HEK293 (cell line): ENCODE results near the gene GNG4.

ENCODE experiments used
- HOXA7 ChIP-seq: sonication (generic); formaldehyde crosslinking; IDR thresholded peaks from 2 replicates; pipeline ENCODE4 v1.8.1; 2022; ENCODE audit warnings: missing genetic modification reagents, borderline replicate concordance
- IKZF3 ChIP-seq: fragments of 450-650 bp; IDR thresholded peaks from 2 replicates; pipeline ENCODE4 v1.5.0; 2018; ENCODE audit warnings: missing biosample characterization, mild to moderate bottlenecking, missing genetic modification characterization, moderate library complexity
- KLF9 ChIP-seq: fragments of 450-650 bp; formaldehyde crosslinking; IDR thresholded peaks from 2 replicates; pipeline ENCODE4 v1.5.1; 2016; ENCODE audit warnings: missing biosample characterization, missing genetic modification characterization, low read depth
- OVOL3 ChIP-seq: fragments of 450-650 bp; formaldehyde crosslinking; IDR thresholded peaks from 2 replicates; pipeline ENCODE4 v1.5.1; 2016; ENCODE audit warnings: missing biosample characterization, missing genetic modification characterization
- REPIN1 ChIP-seq: fragments of 450-650 bp; formaldehyde crosslinking; IDR thresholded peaks from 2 replicates; pipeline ENCODE4 v1.5.1; 2017; ENCODE audit warnings: missing biosample characterization, missing genetic modification characterization, low read depth
- SALL2 ChIP-seq: fragments of 450-650 bp; formaldehyde crosslinking; IDR thresholded peaks from 2 replicates; pipeline ENCODE4 v1.5.0; 2017; ENCODE audit warnings: missing biosample characterization, mild to moderate bottlenecking, missing genetic modification characterization, borderline replicate concordance
- SP7 ChIP-seq: fragments of 450-650 bp; formaldehyde crosslinking; IDR thresholded peaks from 2 replicates; pipeline ENCODE4 v1.5.1; 2016; ENCODE audit warnings: missing biosample characterization, missing genetic modification characterization
- WT1 ChIP-seq: fragments of 450-650 bp; formaldehyde crosslinking; IDR thresholded peaks from 2 replicates; pipeline ENCODE4 v1.5.1; 2016; ENCODE audit warnings: missing biosample characterization, missing genetic modification characterization
- ZFP69B ChIP-seq: fragments of 450-650 bp; formaldehyde crosslinking; IDR thresholded peaks from 2 replicates; pipeline ENCODE4 v1.5.1; 2016; ENCODE audit warnings: missing biosample characterization, missing genetic modification characterization
- ZNF114 ChIP-seq: fragments of 450-650 bp; formaldehyde crosslinking; IDR thresholded peaks from 2 replicates; pipeline ENCODE4 v1.5.0; 2017; ENCODE audit warnings: missing biosample characterization, missing genetic modification characterization
- ZNF121 ChIP-seq: fragments of 450-650 bp; formaldehyde crosslinking; IDR thresholded peaks from 2 replicates; pipeline ENCODE4 v1.5.1; 2016; ENCODE audit warnings: missing biosample characterization, missing genetic modification characterization
- ZNF132 ChIP-seq: fragments of 450-650 bp; formaldehyde crosslinking; IDR thresholded peaks from 2 replicates; pipeline ENCODE4 v1.5.1; 2017; ENCODE audit warnings: missing biosample characterization, missing genetic modification characterization, borderline replicate concordance
- ZNF175 ChIP-seq: fragments of 450-650 bp; formaldehyde crosslinking; IDR thresholded peaks from 2 replicates; pipeline ENCODE4 v1.5.1; 2016; ENCODE audit warnings: missing biosample characterization, missing genetic modification characterization
- ZNF19 ChIP-seq: fragments of 450-650 bp; formaldehyde crosslinking; IDR thresholded peaks from 2 replicates; pipeline ENCODE4; 2016; ENCODE audit warnings: missing biosample characterization, missing genetic modification characterization, low read depth
- ZNF23 ChIP-seq: fragments of 450-650 bp; formaldehyde crosslinking; IDR thresholded peaks from 2 replicates; pipeline ENCODE4 v1.5.1; 2016; ENCODE audit warnings: missing biosample characterization, missing genetic modification characterization, borderline replicate concordance
- ZNF341 ChIP-seq: fragments of 450-650 bp; formaldehyde crosslinking; IDR thresholded peaks from 2 replicates; pipeline ENCODE4; 2016; ENCODE audit warnings: low read depth, missing biosample characterization, missing genetic modification characterization
- ZNF350 ChIP-seq: fragments of 450-650 bp; formaldehyde crosslinking; IDR thresholded peaks from 2 replicates; pipeline ENCODE4 v1.5.0; 2017; ENCODE audit warnings: missing biosample characterization, mild to moderate bottlenecking, missing genetic modification characterization
- ZNF548 ChIP-seq: fragments of 450-650 bp; formaldehyde crosslinking; IDR thresholded peaks from 2 replicates; pipeline ENCODE4 v1.5.1; 2016; ENCODE audit warnings: missing biosample characterization, missing genetic modification characterization
- ZNF561 ChIP-seq: fragments of 450-650 bp; IDR thresholded peaks from 2 replicates; pipeline ENCODE4 v1.5.1; 2018; ENCODE audit warnings: missing biosample characterization, missing genetic modification characterization, borderline replicate concordance
- ZNF610 ChIP-seq: fragments of 450-650 bp; formaldehyde crosslinking; IDR thresholded peaks from 2 replicates; pipeline ENCODE4 v1.5.1; 2016; ENCODE audit warnings: missing biosample characterization, missing genetic modification characterization, borderline replicate concordance
- ZNF664 ChIP-seq: fragments of 450-650 bp; formaldehyde crosslinking; IDR thresholded peaks from 2 replicates; pipeline ENCODE4 v1.5.1; 2016; ENCODE audit warnings: missing biosample characterization, missing genetic modification characterization
- ZNF670 ChIP-seq: fragments of 450-650 bp; formaldehyde crosslinking; IDR thresholded peaks from 2 replicates; pipeline ENCODE4 v1.5.1; 2016; ENCODE audit warnings: missing biosample characterization, missing genetic modification characterization, low read depth
- ZNF707 ChIP-seq: fragments of 450-650 bp; formaldehyde crosslinking; IDR thresholded peaks from 2 replicates; pipeline ENCODE4 v1.5.1; 2016; ENCODE audit warnings: missing biosample characterization, missing genetic modification characterization
- ZNF768 ChIP-seq: fragments of 450-650 bp; formaldehyde crosslinking; IDR thresholded peaks from 2 replicates; pipeline ENCODE4 v1.5.1; 2018; ENCODE audit warnings: missing biosample characterization, mild to moderate bottlenecking, missing genetic modification characterization
- ZNF843 ChIP-seq: fragments of 450-650 bp; formaldehyde crosslinking; IDR thresholded peaks from 2 replicates; pipeline ENCODE4 v1.5.1; 2016; ENCODE audit warnings: missing biosample characterization, missing genetic modification characterization
- TF ChIP-seq, protein P1 (sequence below): fragments of 450-650 bp; formaldehyde crosslinking; IDR thresholded peaks from 2 replicates; pipeline ENCODE4 v1.5.1; 2016; ENCODE audit warnings: missing biosample characterization, missing genetic modification characterization
- TF ChIP-seq, protein P2 (sequence below): fragments of 450-650 bp; formaldehyde crosslinking; IDR thresholded peaks from 2 replicates; pipeline ENCODE4 v1.5.1; 2016; ENCODE audit warnings: missing biosample characterization, missing genetic modification characterization
- TF ChIP-seq, protein P3 (sequence below): fragments of 450-650 bp; formaldehyde crosslinking; IDR thresholded peaks from 2 replicates; pipeline ENCODE4 v1.5.0; 2017; ENCODE audit warnings: missing biosample characterization, missing genetic modification characterization, borderline replicate concordance
- TF ChIP-seq, protein P4 (sequence below): fragments of 450-650 bp; formaldehyde crosslinking; optimal IDR thresholded peaks from 2 replicates; pipeline ENCODE3; 2016; ENCODE audit warnings: missing biosample characterization, mild to moderate bottlenecking, missing genetic modification characterization
- TF ChIP-seq, protein P5 (sequence below): sonication (generic); formaldehyde crosslinking; IDR thresholded peaks from 2 replicates; pipeline ENCODE4 v1.8.1; 2022; ENCODE audit warnings: mild to moderate bottlenecking, moderate library complexity, missing genetic modification reagents

The GNG4 gene

DNA sequence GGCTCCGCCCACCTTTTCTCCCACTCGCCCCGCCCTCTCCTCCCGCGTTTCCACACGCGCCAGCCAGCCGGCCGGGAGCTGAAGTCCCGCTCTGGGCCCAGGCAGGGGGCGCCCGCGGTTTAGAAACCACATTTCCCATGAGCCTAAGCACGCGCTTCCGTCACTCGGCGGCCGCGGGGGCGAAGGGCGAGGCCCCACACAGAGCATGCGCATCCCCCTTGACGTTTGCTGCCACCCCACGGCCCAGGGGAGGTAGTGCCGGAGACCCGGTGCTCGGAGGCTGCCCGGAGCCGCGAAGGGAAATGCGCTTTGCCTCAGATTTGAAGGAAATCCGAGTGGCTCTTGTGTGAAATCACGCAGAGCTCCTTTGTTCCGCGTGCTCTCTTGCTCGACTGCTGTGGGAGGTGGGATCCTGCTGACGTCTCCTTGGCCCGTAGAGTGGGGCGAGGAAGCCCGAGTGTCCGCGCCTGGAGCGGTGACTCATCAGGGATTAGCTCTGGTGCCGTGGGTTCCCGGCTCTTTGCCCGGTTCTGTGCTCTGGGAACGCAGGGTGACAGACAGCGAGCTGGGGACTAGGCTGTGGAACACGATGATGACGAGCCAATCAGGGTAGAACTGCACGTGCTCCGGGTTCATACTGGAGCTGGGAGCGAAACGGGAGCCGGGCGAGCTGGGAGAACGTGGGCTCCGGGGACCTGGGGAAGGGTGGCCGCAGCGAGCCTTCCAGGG is 144.9 kb downstream of the GNG4 start (continued):
- TF ChIP-seq, protein P1, sequence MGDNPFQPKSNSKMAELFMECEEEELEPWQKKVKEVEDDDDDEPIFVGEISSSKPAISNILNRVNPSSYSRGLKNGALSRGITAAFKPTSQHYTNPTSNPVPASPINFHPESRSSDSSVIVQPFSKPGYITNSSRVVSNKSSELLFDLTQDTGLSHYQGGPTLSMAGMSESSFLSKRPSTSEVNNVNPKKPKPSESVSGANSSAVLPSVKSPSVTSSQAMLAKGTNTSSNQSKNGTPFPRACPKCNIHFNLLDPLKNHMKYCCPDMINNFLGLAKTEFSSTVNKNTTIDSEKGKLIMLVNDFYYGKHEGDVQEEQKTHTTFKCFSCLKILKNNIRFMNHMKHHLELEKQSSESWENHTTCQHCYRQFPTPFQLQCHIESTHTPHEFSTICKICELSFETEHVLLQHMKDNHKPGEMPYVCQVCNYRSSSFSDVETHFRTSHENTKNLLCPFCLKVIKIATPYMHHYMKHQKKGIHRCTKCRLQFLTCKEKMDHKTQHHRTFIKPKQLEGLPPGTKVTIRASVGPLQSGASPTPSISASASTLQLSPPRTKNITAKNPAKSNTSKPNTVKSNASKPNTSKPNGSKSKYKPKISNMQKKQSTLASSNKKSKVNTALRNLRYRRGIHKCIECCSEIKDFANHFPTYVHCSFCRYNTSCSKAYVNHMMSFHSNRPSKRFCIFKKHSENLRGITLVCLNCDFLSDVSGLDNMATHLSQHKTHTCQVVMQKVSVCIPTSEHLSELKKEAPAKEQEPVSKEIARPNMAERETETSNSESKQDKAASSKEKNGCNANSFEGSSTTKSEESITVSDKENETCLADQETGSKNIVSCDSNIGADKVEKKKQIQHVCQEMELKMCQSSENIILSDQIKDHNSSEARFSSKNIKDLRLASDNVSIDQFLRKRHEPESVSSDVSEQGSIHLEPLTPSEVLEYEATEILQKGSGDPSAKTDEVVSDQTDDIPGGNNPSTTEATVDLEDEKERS (tag by site-specific recombination), result peak; percentile 91; the same call in 1 of the 2 replicates
- TF ChIP-seq, protein P2, sequence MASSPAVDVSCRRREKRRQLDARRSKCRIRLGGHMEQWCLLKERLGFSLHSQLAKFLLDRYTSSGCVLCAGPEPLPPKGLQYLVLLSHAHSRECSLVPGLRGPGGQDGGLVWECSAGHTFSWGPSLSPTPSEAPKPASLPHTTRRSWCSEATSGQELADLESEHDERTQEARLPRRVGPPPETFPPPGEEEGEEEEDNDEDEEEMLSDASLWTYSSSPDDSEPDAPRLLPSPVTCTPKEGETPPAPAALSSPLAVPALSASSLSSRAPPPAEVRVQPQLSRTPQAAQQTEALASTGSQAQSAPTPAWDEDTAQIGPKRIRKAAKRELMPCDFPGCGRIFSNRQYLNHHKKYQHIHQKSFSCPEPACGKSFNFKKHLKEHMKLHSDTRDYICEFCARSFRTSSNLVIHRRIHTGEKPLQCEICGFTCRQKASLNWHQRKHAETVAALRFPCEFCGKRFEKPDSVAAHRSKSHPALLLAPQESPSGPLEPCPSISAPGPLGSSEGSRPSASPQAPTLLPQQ (tag by site-specific recombination), result peak; percentile 87
- TF ChIP-seq ZNF768 (tag by site-specific recombination), result no peak
- TF ChIP-seq, protein P3, sequence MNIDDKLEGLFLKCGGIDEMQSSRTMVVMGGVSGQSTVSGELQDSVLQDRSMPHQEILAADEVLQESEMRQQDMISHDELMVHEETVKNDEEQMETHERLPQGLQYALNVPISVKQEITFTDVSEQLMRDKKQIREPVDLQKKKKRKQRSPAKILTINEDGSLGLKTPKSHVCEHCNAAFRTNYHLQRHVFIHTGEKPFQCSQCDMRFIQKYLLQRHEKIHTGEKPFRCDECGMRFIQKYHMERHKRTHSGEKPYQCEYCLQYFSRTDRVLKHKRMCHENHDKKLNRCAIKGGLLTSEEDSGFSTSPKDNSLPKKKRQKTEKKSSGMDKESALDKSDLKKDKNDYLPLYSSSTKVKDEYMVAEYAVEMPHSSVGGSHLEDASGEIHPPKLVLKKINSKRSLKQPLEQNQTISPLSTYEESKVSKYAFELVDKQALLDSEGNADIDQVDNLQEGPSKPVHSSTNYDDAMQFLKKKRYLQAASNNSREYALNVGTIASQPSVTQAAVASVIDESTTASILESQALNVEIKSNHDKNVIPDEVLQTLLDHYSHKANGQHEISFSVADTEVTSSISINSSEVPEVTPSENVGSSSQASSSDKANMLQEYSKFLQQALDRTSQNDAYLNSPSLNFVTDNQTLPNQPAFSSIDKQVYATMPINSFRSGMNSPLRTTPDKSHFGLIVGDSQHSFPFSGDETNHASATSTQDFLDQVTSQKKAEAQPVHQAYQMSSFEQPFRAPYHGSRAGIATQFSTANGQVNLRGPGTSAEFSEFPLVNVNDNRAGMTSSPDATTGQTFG (tag by site-specific recombination), result peak; percentile 39; the same call in 1 of the 2 replicates
- peak; percentile 94; the same call in 1 of the 2 replicates for TF ChIP-seq KLF9
- no peak for TF ChIP-seq ZNF23 (tag by site-specific recombination)
- no peak; the same call in 1 of the 2 replicates for TF ChIP-seq REPIN1 (tag by site-specific recombination)
- TF ChIP-seq OVOL3, result peak; percentile 67; the same call in 1 of the 2 replicates
- TF ChIP-seq ZNF610 (tag by site-specific recombination), result peak; percentile 7; the same call in 1 of the 2 replicates
- no peak for TF ChIP-seq HOXA7
- no peak for TF ChIP-seq ZNF548 (tag by site-specific recombination)
- peak; percentile 47 for TF ChIP-seq ZNF341 (tag by site-specific recombination)
- no peak for TF ChIP-seq ZNF350 (tag by site-specific recombination)
- TF ChIP-seq, protein P4, sequence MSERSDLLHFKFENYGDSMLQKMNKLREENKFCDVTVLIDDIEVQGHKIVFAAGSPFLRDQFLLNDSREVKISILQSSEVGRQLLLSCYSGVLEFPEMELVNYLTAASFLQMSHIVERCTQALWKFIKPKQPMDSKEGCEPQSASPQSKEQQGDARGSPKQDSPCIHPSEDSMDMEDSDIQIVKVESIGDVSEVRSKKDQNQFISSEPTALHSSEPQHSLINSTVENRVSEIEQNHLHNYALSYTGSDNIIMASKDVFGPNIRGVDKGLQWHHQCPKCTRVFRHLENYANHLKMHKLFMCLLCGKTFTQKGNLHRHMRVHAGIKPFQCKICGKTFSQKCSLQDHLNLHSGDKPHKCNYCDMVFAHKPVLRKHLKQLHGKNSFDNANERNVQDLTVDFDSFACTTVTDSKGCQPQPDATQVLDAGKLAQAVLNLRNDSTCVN (tag by site-specific recombination), result peak; percentile 100
- TF ChIP-seq SP7 (tag by site-specific recombination), result peak; percentile 95
- TF ChIP-seq ZFP69B (tag by site-specific recombination), result peak; percentile 78
- no peak for TF ChIP-seq ZNF19 (tag by site-specific recombination)
- peak; percentile 81; the same call in 1 of the 2 replicates for TF ChIP-seq ZNF561 (tag by site-specific recombination)
- TF ChIP-seq, protein P5, sequence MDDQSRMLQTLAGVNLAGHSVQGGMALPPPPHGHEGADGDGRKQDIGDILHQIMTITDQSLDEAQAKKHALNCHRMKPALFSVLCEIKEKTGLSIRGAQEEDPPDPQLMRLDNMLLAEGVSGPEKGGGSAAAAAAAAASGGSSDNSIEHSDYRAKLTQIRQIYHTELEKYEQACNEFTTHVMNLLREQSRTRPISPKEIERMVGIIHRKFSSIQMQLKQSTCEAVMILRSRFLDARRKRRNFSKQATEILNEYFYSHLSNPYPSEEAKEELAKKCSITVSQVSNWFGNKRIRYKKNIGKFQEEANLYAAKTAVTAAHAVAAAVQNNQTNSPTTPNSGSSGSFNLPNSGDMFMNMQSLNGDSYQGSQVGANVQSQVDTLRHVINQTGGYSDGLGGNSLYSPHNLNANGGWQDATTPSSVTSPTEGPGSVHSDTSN (CRISPR knock-in tag), result no peak; the same call in none of the 2 replicates
- no peak; the same call in 1 of the 2 replicates for TF ChIP-seq ZNF121 (tag by site-specific recombination)
- no peak; the same call in 1 of the 2 replicates for TF ChIP-seq ZNF707 (tag by site-specific recombination)
- TF ChIP-seq ZNF843 (tag by site-specific recombination), result peak; percentile 74
- TF ChIP-seq ZNF664, result no peak; the same call in 1 of the 2 replicates
- TF ChIP-seq ZNF132 (tag by site-specific recombination), result no peak
- TF ChIP-seq ZNF114, result no peak
- TF ChIP-seq ZNF175 (tag by site-specific recombination), result no peak
- no peak for TF ChIP-seq SALL2 (tag by site-specific recombination)
- TF ChIP-seq WT1 (tag by site-specific recombination), result peak; percentile 17
- TF ChIP-seq IKZF3, result peak; percentile 100
- TF ChIP-seq ZNF670, result no peak
